GM12878 (cell line): ENCODE data around the gene FGL2. TPM values are rescaled to one million over a fixed set of nuclear protein-coding genes. Genes with fewer than 3 reads are reported as not detected.

Experiments
- ATAC-seq: fragments of 200-7000 bp; cut with Tn5 transposase; 3 replicates; pipeline ENCODE4 v1.9.1; 2020; ENCODE audit warnings: mild to moderate bottlenecking, moderate library complexity
- BruUV-seq: library from RNA; stranded (reverse); fragments of 400-500 nt; replicated peaks from 2 replicates; lab custom pipeline; 2021; lab: Mats Ljungman, UMichigan
- CTCF ChIA-PET: fragments of 300-600 bp; sonication (Branson Sonifier 250); formaldehyde crosslinking; extraction: SDS; loops from one replicate; lab custom pipeline; 2021; ENCODE audit warnings: inconsistent platforms; lab: Yijun Ruan, JAX
- POLR2A ChIA-PET: fragments of 350-600 bp; formaldehyde crosslinking; extraction: SDS; loops from one replicate; lab custom pipeline; 2021; ENCODE audit warnings: inconsistent platforms; lab: Charles Lee
- RAD21 ChIA-PET: fragments of 300-600 bp; sonication (Branson Sonifier 250); formaldehyde crosslinking; loops from one replicate; lab custom pipeline; 2023; ENCODE audit warnings: antibody characterized with exemption; ENCODE audit not compliant: unreplicated experiment; lab: Charles Lee
- SMC1A ChIA-PET: fragments of 300-600 bp; sonication (Branson Sonifier 250); formaldehyde crosslinking; loops from one replicate; lab custom pipeline; 2023; ENCODE audit not compliant: unreplicated experiment, uncharacterized antibody; lab: Charles Lee
- DNase-seq: peaks from one replicate; pipeline ENCODE4 v3.0.0-alpha.2; 2011; ENCODE audit warnings: low read depth, low spot score
- FAIRE-seq: peaks from 3 replicates; lab custom pipeline; 2011; peaks lifted over from hg19 to GRCh38; lab: Jason Lieb, UNC
- H2AFZ ChIP-seq: 2 replicates; pipeline ENCODE4 v1.6.0; 2011; ENCODE audit warnings: low read depth, low read length, control low read depth; ENCODE audit not compliant: control insufficient read depth
- H3K27ac ChIP-seq: 2 replicates; pipeline ENCODE4 v1.5.1; 2011; ENCODE audit warnings: control low read depth; ENCODE audit not compliant: control insufficient read depth, insufficient read depth
- H3K27me3 ChIP-seq, 2 experiments: replicated peaks in 1 of 2; 2 replicates each; pipeline versions ENCODE4 v1.6.0 to v1.6.1; 2011; ENCODE audit warnings: low read length in 1 of 2; ENCODE audit not compliant: control insufficient read depth in 2 of 2, insufficient read depth in 2 of 2
- H3K36me3 ChIP-seq, 2 experiments: 2 replicates each; pipeline ENCODE4 v1.5.1; 2011; ENCODE audit warnings: low read length in 1 of 2; ENCODE audit not compliant: control insufficient read depth in 2 of 2, insufficient read depth in 2 of 2
- H3K4me1 ChIP-seq: 2 replicates; pipeline ENCODE4 v1.6.1; 2011; ENCODE audit warnings: mild to moderate bottlenecking, low read length, moderate library complexity, mixed read lengths; ENCODE audit not compliant: control insufficient read depth, insufficient read depth
- H3K4me2 ChIP-seq: 2 replicates; pipeline ENCODE4 v1.6.0; 2011; ENCODE audit warnings: control low read depth; ENCODE audit not compliant: control insufficient read depth, insufficient read depth
- H3K4me3 ChIP-seq: fragments of 200-600 bp; sonication (generic); 2 replicates; pipeline ENCODE4 v1.5.1; 2016
- H3K79me2 ChIP-seq: 2 replicates; pipeline ENCODE4 v1.6.0; 2011; ENCODE audit warnings: low read length; ENCODE audit not compliant: control insufficient read depth, insufficient read depth
- H3K9ac ChIP-seq: 2 replicates; pipeline ENCODE4 v1.8.0; 2011; ENCODE audit warnings: low read length, control low read depth, mixed read lengths; ENCODE audit not compliant: control insufficient read depth, insufficient read depth
- H3K9me3 ChIP-seq: replicated peaks from 3 replicates; pipeline ENCODE4 v1.5.1; 2011; ENCODE audit warnings: mild to moderate bottlenecking, low read length; ENCODE audit not compliant: control insufficient read depth, insufficient read depth
- H4K20me1 ChIP-seq: 2 replicates; pipeline ENCODE4 v1.6.0; 2011; ENCODE audit not compliant: control insufficient read depth, insufficient read depth
- ATF2 ChIP-seq: IDR thresholded peaks from 2 replicates; pipeline ENCODE4 v1.6.1; 2012; ENCODE audit warnings: low read length, inconsistent platforms
- CEBPB ChIP-seq, 2 experiments: fragments of 150-350 bp in 1 of 2; IDR thresholded peaks; 2 replicates each; pipeline ENCODE4 v1.6.1; 2012 to 2014; ENCODE audit warnings: low read depth in 2 of 2, low read length in 2 of 2, borderline replicate concordance in 1 of 2, inconsistent platforms in 1 of 2
- DPF2 ChIP-seq: fragments of 450-650 bp; IDR thresholded peaks from 2 replicates; pipeline ENCODE4 v1.6.1; 2017; ENCODE audit warnings: mild to moderate bottlenecking
- ETV6 ChIP-seq, 2 experiments: fragments of 450-650 bp in 1 of 2; IDR thresholded peaks in 1 of 2; conservative IDR thresholded peaks in 1 of 2; 2 replicates each; pipeline ENCODE4 v1.6.1; 2014; ENCODE audit warnings: antibody characterized with exemption in 1 of 2, borderline replicate concordance in 1 of 2, low read depth in 1 of 2, mild to moderate bottlenecking in 1 of 2, moderate library complexity in 1 of 2
- GABPA ChIP-seq: IDR thresholded peaks from 2 replicates; pipeline ENCODE4 v1.6.1; 2014; ENCODE audit warnings: antibody characterized with exemption, low read depth, mild to moderate bottlenecking, inconsistent platforms
- MEF2A ChIP-seq: IDR thresholded peaks from 2 replicates; pipeline ENCODE4 v1.6.1; 2011; ENCODE audit warnings: low read depth, mild to moderate bottlenecking, low read length, moderate library complexity; ENCODE audit not compliant: insufficient read depth
- MTA2 ChIP-seq: fragments of 450-650 bp; IDR thresholded peaks from 2 replicates; pipeline ENCODE4 v1.6.1; 2016; ENCODE audit warnings: low read depth, mild to moderate bottlenecking, moderate library complexity
- NR2F1 ChIP-seq: fragments of 450-650 bp; conservative IDR thresholded peaks from 2 replicates; pipeline ENCODE4 v1.6.1; 2017; ENCODE audit warnings: mild to moderate bottlenecking
- PAX5 ChIP-seq: IDR thresholded peaks from 2 replicates; pipeline ENCODE4 v1.6.1; 2011; ENCODE audit warnings: low read depth, low read length, borderline replicate concordance
- RCOR1 ChIP-seq: conservative IDR thresholded peaks from 2 replicates; pipeline ENCODE4 v1.6.1; 2012; ENCODE audit warnings: low read depth, low read length, improper control_type of control experiment
- RELA ChIP-seq: fragments of 450-650 bp; IDR thresholded peaks from 2 replicates; pipeline ENCODE4 v1.8.0; 2014; ENCODE audit warnings: borderline replicate concordance; ENCODE audit not compliant: partially characterized antibody
- RELB ChIP-seq: fragments of 450-650 bp; IDR thresholded peaks from 2 replicates; pipeline ENCODE4 v1.6.1; 2017; ENCODE audit warnings: low read depth, mild to moderate bottlenecking, moderate library complexity
- SMC3 ChIP-seq: IDR thresholded peaks from 2 replicates; pipeline ENCODE4 v1.6.1; 2011; ENCODE audit warnings: low read length, improper control_type of control experiment, borderline replicate concordance
- SUPT20H ChIP-seq: IDR thresholded peaks from 2 replicates; pipeline ENCODE4 v1.6.1; 2011; ENCODE audit warnings: low read depth, mild to moderate bottlenecking, low read length, moderate library complexity, borderline replicate concordance; ENCODE audit not compliant: control insufficient read depth
- TAF1 ChIP-seq: IDR thresholded peaks from 2 replicates; pipeline ENCODE4 v1.6.1; 2011; ENCODE audit warnings: mild to moderate bottlenecking, low read depth, low read length, borderline replicate concordance
- WGBS: methylation state at CpG from one replicate; pipeline ENCODE4 v1.1.6; 2016; ENCODE audit warnings: low lambda C conversion rate; ENCODE audit not compliant: insufficient replicate concordance, insufficient coverage; ENCODE audit errors: missing lambda C conversion rate; 5-methylcytosine and 5-hydroxymethylcytosine counted together
- in situ Hi-C: fragments of 300-500 bp; cut with MboI; formaldehyde crosslinking; loops from 9 replicates; pipeline ENCODE4 v1.14.3; 2018; ENCODE audit warnings: mixed read lengths
- intact Hi-C: fragments of 100-400 bp; cut with micrococcal nuclease; formaldehyde crosslinking; loops from one replicate; pipeline ENCODE4 v1.14.2; 2022; ENCODE audit not compliant: unreplicated experiment
- polyA plus RNA-seq, 11 experiments: library from polyadenylated mRNA; depleted of rRNA in 4 of 11; unstranded in 6 of 11; stranded (reverse) in 5 of 11; fragments of >200 nt; fragmentation: Nextera tagmentation in 4 of 11; fragmentation: Illumina TruSeq in 1 of 11; extraction: Ambion mirVana in 4 of 11; extraction: Trizol in 1 of 11; gene quantifications; 1 replicate in 1 of 11; 2 replicates in 10 of 11; pipeline versions ENCODE4 v1.2.1 to v1.2.3, GENCODE V29; 2011 to 2016; ENCODE audit warnings: inconsistent platforms in 2 of 11, missing spikeins in 2 of 11, low read depth in 1 of 11
- total RNA-seq, 4 experiments: library from RNA; depleted of rRNA in 3 of 4; stranded (reverse); fragments of >200 nt in 3 of 4; fragmentation: Illumina TruSeq in 1 of 4; extraction: Trizol in 1 of 4; gene quantifications; 2 replicates each; pipeline versions ENCODE4 v1.2.1 to v1.2.3, GENCODE V29; 2013 to 2021
- TF ChIP-seq, protein P1 (sequence below): IDR thresholded peaks from 2 replicates; pipeline ENCODE4 v1.6.1; 2011; ENCODE audit warnings: borderline replicate concordance, low read depth, mild to moderate bottlenecking, moderate library complexity, mixed read lengths, low read length; ENCODE audit not compliant: insufficient read depth; ENCODE audit errors: extremely low read length
- TF ChIP-seq, protein P2 (sequence below): fragments of 450-650 bp; IDR thresholded peaks from 2 replicates; pipeline ENCODE4 v1.6.1; 2016; ENCODE audit warnings: mild to moderate bottlenecking

FGL2 gene
- total and polyA plus RNA-seq, 10 of the 15 experiments (the other 5 are each of a cell fraction or from before 2014, with no cell fraction given), result 0.04 to 3.2 (median 1.5) TPM

DNA sequence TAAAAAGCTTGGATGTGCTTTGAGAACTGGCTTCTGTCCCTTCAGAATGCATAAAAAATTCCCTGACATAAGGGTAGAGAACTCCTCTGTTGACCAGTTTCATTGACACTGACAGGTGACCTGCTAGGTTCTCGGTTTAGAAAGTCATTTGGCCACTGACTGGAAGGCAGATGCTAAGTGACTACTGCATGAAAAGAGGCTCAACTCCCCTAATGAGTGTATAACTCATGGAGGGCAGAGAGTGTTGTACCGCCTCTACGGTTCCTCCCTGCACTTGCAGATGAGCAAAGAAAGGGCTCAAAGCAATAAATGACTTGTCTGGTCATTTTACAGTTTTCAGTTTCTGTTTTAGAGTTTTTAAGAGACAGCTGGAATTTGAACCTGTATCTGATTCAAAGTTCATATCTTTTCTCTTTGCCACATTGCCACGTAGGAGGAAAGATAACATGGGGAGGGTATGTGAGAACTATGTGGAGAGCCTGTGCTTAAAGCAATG, 2.9 kb upstream of the FGL2 start:
- no TSS peak for BruUV-seq
- Histone ChIP-seq H3K36me3 (no peaks in the 10 kb centered on the region), H3K4me2 (peak overlapping the region; percentile 76), H3K9ac (peak overlapping the region; percentile 24; the same call in 1 of the 2 replicates), H3K27me3 (no peaks in the 10 kb centered on the region), H3K9me3 (no peaks in the 10 kb centered on the region), H4K20me1 (no peaks in the 10 kb centered on the region), H3K27ac (peak overlapping the region; percentile 83), H2AFZ (peak overlapping the region; percentile 40; the same call in 1 of the 2 replicates), H3K4me3 (peak overlapping the region; percentile 26; the same call in 1 of the 2 replicates), H3K4me1 (peaks cover 40% of the 10 kb centered on the region), H3K79me2 (no peaks in the 10 kb centered on the region; the same call in 1 of the 2 replicates)
- POLR2A ChIA-PET, result interaction anchor here (0.6 to 2.1 kb wide), 3 partner anchors 9 to 52 kb away, joined by 3 to 6 read pairs (median 5); no protein-coding TSS in a partner anchor
- 0% methylated on average over 4 of the region's 4 CpGs for WGBS
- in situ Hi-C loops (no loop called here), intact Hi-C loops (loop anchor here (2.0 to 5.0 kb wide), 3 partner anchors 20 to 128 kb away; no protein-coding TSS in a partner anchor)
- SMC1A ChIA-PET, result interaction anchor here (0.9 to 8.6 kb wide), 10 partner anchors 9 to 129 kb away, joined by 3 to 124 read pairs (median 4); partner anchors contain the start of gene CCDC146
- DNase-seq (peak; percentile 83), FAIRE-seq (peak; percentile 83), ATAC-seq (peak; percentile 96)
- RAD21 ChIA-PET, result interaction anchor here (0.7 to 6.4 kb wide), 3 partner anchors 10 to 44 kb away, joined by 3 to 72 read pairs (median 28); no protein-coding TSS in a partner anchor
- CTCF ChIA-PET, result interaction anchor here (0.6 to 5.3 kb wide), 3 partner anchors 9 to 58 kb away, joined by 3 to 67 read pairs (median 3); no protein-coding TSS in a partner anchor
- TF ChIP-seq NR2F1 (0 out of 2 replicates have a peak, but pooled peaks have one; percentile 37), TAF1 (0 out of 2 replicates have a peak, but pooled peaks have one; percentile 47), ATF2 (peak; percentile 76), RELA (no peak), PAX5 (peak; percentile 64; the same call in 1 of the 2 replicates), GABPA (no peak), MEF2A (peak; percentile 46; the same call in 1 of the 2 replicates), ETV6 (conservative IDR thresholded peaks at IDR 0.05 in 1 of 2, IDR thresholded peaks at IDR 0.05 in 1 of 2; ENCODE audit: borderline replicate concordance in 1 of 2, low read depth in 1 of 2) (peak in 1 of 2 experiments; percentile 79; a peak in 2 of 4 replicates), CEBPB (IDR thresholded peaks at IDR 0.05; ENCODE audit: borderline replicate concordance in 1 of 2, low read depth in 2 of 2, low read length in 2 of 2) (no peak; a peak in 1 of 4 replicates), SUPT20H (no peak), RELB (peak; percentile 29; the same call in 1 of the 2 replicates), MTA2 (peak; percentile 70), RCOR1 (0 out of 2 replicates have a peak, but pooled peaks have one; percentile 77), DPF2 (peak; percentile 68), SMC3 (peak; percentile 21; the same call in 1 of the 2 replicates)
- TF ChIP-seq, protein P1, sequence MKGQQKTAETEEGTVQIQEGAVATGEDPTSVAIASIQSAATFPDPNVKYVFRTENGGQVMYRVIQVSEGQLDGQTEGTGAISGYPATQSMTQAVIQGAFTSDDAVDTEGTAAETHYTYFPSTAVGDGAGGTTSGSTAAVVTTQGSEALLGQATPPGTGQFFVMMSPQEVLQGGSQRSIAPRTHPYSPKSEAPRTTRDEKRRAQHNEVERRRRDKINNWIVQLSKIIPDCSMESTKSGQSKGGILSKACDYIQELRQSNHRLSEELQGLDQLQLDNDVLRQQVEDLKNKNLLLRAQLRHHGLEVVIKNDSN, result no peak
- TF ChIP-seq, protein P2, sequence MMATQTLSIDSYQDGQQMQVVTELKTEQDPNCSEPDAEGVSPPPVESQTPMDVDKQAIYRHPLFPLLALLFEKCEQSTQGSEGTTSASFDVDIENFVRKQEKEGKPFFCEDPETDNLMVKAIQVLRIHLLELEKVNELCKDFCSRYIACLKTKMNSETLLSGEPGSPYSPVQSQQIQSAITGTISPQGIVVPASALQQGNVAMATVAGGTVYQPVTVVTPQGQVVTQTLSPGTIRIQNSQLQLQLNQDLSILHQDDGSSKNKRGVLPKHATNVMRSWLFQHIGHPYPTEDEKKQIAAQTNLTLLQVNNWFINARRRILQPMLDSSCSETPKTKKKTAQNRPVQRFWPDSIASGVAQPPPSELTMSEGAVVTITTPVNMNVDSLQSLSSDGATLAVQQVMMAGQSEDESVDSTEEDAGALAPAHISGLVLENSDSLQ, result peak; percentile 59; the same call in 1 of the 2 replicates
